HCT116 (cell line): ENCODE data around the gene CFAP77.

Experiments
- CEBPB ChIP-seq: IDR thresholded peaks from 2 replicates; pipeline ENCODE4 v1.6.1; 2012; ENCODE audit warnings: low read depth
- CTCF ChIP-seq, 3 experiments: fragments of 200-600 bp in 1 of 3; sonication (generic) in 1 of 3; IDR thresholded peaks in 2 of 3; conservative IDR thresholded peaks in 1 of 3; 2 replicates each; pipeline ENCODE4 v1.5.1; 2012 to 2017; ENCODE audit warnings: low read depth in 2 of 3, low read length in 2 of 3, antibody characterized with exemption in 1 of 3, borderline replicate concordance in 1 of 3, control low read depth in 1 of 3, mild to moderate bottlenecking in 1 of 3, mixed read lengths in 1 of 3, mixed run types in 1 of 3, moderate library complexity in 1 of 3; ENCODE audit not compliant: insufficient read depth in 1 of 3
- ELF1 ChIP-seq: IDR thresholded peaks from 2 replicates; pipeline ENCODE4 v1.6.1; 2012; ENCODE audit warnings: low read depth, borderline replicate concordance
- EZH2 ChIP-seq: fragments of 200-600 bp; sonication (generic); IDR thresholded peaks from 2 replicates; pipeline ENCODE4 v1.6.1; 2017; ENCODE audit warnings: antibody characterized with exemption, mixed run types
- EZH2phosphoT487 ChIP-seq: fragments of 200-600 bp; IDR thresholded peaks from 2 replicates; pipeline ENCODE4 v1.6.1; 2018; ENCODE audit warnings: antibody characterized with exemption, borderline replicate concordance
- MAX ChIP-seq: IDR thresholded peaks from 2 replicates; pipeline ENCODE4 v1.6.1; 2012
- POLR2A ChIP-seq: IDR thresholded peaks from 2 replicates; pipeline ENCODE4 v1.7.0; 2011; ENCODE audit warnings: borderline replicate concordance; ENCODE audit not compliant: insufficient read depth, insufficient read length; ENCODE audit errors: extremely low read depth
- RAD21 ChIP-seq: IDR thresholded peaks from 2 replicates; pipeline ENCODE4 v1.6.1; 2012; ENCODE audit warnings: low read depth, mild to moderate bottlenecking
- ZNF274 ChIP-seq: fragments of 200-500 bp; sonication (Bioruptor generic); IDR thresholded peaks from 2 replicates; pipeline ENCODE4 v1.6.1; 2014; ENCODE audit warnings: mild to moderate bottlenecking, low read depth, low read length, inconsistent platforms

GRCh38 chr9:132498531-132499210 lies 88.7 kb downstream of the CFAP77 start:
- TF ChIP-seq POLR2A: no peak
- no peak for TF ChIP-seq CTCF (IDR thresholded peaks at IDR 0.05 in 2 of 3, conservative IDR thresholded peaks at IDR 0.05 in 1 of 3; ENCODE audit: borderline replicate concordance in 1 of 3, insufficient read depth in 1 of 3, low read depth in 2 of 3, low read length in 2 of 3)
- TF ChIP-seq EZH2: no peak
- no peak for TF ChIP-seq CEBPB
- TF ChIP-seq EZH2phosphoT487: no peak
- no peak for TF ChIP-seq RAD21
- no peak for TF ChIP-seq ZNF274
- no peak for TF ChIP-seq ELF1
- no peak for TF ChIP-seq MAX
